LNCaP clone FGC (cell line): Measurements from ENCODE around the gene NDUFA1.
A peak's percentile ranks its signal among the peaks of the same experiment; 100 is the strongest.
"Not testable (repeated sequence)": the region's sequence is repeated elsewhere in the genome, so short reads cannot be mapped to it uniquely, and the experiment has no call there.

Experiments used
- DNase-seq: peaks from one replicate; pipeline ENCODE4 v3.0.0-alpha.2; 2011; ENCODE audit warnings: low read depth
- H3K4me3 ChIP-seq: 2 replicates; pipeline ENCODE4 v1.5.1; 2011; ENCODE audit warnings: mild to moderate bottlenecking, low read depth, low read length, control low read depth
- TF ChIP-seq, protein P1 (sequence below): IDR thresholded peaks from 2 replicates; pipeline ENCODE4 v1.5.1; 2012; ENCODE audit warnings: mild to moderate bottlenecking; ENCODE audit not compliant: control insufficient read depth, insufficient read depth; ENCODE audit errors: extremely low read depth

Gene NDUFA1

DNA sequence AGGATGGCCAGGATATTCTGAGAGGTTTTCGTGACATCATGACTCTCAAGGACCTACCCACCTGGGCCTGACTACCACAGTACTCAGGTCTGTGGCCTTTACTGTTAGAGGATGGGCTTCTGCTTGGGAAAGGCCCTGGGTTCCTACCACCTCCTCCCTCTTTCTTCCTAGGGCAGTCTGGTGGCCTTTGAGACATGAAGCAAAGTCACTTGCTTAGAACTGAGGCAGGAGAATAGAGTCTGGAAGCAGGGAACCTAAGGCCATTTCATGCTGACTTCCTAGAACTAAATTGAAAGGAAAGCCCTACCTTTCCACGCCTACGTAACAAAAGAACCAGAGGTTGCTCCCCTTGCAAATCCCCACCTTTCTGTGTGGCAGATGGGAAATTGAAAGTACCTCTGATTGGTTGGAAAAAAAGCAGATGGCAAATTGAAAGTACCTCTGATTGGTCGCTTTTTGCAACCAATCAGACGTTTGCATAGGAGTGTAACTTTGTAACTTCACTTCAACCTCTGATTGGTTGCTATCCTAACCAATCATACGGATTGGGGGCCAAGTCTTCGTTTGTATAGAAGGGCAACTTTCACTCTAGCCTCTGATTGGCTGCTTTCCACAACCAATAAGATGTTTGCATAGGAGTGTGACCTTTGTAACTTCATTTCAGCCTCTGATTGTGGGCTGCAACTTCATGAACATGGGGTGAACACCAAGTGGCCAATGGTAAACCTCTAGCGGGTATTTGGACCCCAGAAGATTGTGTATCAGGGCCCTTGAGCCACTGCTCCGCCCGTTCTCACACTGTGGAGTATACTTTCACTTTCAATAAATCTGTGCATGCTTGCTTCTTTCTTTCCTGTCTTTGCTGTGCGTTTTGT, 14.2 kb downstream of the NDUFA1 start:
- DNase-seq: no peak
- TF ChIP-seq, protein P1, sequence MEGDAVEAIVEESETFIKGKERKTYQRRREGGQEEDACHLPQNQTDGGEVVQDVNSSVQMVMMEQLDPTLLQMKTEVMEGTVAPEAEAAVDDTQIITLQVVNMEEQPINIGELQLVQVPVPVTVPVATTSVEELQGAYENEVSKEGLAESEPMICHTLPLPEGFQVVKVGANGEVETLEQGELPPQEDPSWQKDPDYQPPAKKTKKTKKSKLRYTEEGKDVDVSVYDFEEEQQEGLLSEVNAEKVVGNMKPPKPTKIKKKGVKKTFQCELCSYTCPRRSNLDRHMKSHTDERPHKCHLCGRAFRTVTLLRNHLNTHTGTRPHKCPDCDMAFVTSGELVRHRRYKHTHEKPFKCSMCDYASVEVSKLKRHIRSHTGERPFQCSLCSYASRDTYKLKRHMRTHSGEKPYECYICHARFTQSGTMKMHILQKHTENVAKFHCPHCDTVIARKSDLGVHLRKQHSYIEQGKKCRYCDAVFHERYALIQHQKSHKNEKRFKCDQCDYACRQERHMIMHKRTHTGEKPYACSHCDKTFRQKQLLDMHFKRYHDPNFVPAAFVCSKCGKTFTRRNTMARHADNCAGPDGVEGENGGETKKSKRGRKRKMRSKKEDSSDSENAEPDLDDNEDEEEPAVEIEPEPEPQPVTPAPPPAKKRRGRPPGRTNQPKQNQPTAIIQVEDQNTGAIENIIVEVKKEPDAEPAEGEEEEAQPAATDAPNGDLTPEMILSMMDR: no peak
- H3K4me3 ChIP-seq: no peak overlapping the region

DNA sequence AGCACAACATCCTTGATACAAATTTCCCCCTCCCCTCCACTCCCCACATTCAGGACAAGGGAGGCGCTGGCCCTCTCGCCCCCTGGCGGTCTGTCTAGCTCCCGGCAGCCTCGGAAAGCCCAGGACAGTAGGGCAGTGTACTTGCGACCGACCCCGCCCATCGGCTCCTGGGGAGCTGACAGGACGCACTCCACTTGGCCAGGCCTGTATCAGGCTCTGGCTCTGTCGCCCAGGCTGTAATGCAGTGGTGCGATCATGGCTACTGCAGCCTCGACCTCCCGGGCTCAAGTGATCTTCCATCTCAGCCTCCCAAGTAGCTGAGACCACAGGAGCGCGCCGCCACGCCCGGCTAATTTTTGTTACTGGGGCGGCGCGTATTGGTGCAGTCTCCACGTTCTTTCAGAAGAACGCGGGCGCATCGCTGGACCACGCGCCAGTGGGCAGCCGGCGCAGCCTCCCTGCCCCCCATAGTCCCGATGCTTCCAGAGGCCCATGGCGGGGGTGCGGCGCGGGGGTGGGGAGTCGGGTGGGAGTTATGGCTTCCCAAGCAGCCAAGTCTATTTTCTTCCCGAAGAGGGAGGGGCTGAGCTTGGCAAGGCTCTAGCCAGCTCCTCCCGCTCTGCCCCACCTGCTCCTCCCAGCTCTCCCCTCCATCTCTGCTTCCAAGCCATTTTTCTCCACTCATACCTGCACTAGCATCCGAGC, 16.2 kb downstream of the NDUFA1 start:
- H3K4me3 ChIP-seq: no peak overlapping the region
- DNase-seq: no peak
- TF ChIP-seq, protein P1: peak; percentile 23; the same call in 1 of the 2 replicates

DNA sequence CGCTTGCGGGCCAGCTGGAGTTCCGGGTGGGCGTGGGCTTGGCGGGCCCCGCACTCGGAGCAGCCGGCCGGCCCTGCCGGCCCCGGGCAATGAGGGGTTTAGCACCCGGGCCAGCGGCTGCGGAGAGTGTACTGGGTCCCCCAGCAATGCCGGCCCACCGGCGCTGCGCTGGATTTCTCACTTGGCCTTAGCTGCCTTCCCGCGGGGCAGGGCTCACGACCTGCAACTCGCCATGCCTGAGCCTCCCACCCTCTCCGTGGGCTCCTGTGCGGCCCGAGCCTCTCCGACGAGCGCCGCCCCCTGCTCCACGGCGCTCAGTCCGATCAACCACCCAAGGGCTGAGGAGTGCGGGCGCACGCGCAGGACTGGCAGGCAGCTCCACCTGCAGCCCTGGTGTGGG, 19.0 kb downstream of the NDUFA1 start:
- DNase-seq, H3K4me3 ChIP-seq: not testable (repeated sequence)

DNA sequence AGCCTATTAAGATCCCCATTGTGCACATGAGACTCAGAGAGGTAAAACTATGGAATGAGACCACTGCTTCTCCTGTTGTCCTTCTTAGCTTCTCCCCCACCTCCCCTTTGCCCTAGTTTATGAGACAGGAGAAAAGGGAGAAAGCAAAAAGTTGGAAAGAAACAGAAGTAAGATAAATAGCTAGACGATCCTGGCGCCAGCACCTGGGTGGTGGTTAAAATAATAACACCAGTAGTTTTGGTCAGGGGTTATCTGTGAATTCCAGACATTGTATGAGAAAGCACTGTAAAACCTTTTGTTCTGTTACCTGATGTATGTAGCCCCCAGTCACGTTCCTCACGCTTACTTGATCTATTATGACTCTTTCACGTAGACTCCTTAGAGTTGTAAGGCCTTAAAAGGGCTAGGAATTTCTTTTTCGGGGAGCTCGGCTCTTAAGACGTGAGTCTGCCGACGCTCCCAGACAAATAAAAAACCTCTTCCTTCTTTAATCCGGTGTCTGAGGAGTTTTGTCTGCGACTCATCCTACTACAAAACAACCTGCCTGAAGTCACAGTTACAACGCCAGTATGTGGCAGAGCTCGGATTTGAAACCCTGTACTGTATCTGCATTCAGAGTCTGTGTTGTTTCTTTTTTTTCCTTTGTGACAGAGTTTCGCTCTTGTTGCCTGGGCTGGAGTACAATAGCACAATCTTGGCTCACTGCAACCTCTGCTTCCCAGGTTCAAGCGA, 20.5 kb downstream of the NDUFA1 start:
- not testable (repeated sequence) for DNase-seq, H3K4me3 ChIP-seq

DNA sequence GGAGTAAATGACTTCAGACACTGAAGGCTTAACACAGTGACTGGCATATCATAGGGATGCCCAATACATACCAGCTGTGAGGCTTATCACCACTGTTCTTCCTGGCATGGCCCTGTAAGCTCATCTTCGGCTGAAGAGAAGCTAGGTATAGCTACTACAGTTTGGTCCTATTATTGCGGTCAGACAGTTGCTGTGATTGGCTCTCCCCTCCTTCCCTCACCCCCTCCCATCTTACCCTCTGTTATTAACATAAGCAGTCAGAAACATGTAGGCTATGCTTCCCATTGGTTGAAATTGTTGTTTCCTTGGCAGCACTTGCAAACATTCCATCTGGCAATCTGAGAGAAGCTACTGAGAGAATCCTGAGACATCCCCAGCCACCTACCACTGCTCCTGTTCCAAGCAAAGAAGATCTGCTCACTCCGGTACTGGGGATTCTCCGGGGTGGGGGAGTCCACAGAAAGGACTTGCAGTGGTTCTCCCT, 24.3 kb downstream of the NDUFA1 start, which contains the start of gene AKAP14:
Gene AKAP14 (plus strand): TSS at position 51 of the 484 bp plus-strand sequence. CDS start 7,331 bp downstream, outside the sequence.
- TF ChIP-seq, protein P1: no peak
- no peak for DNase-seq

DNA sequence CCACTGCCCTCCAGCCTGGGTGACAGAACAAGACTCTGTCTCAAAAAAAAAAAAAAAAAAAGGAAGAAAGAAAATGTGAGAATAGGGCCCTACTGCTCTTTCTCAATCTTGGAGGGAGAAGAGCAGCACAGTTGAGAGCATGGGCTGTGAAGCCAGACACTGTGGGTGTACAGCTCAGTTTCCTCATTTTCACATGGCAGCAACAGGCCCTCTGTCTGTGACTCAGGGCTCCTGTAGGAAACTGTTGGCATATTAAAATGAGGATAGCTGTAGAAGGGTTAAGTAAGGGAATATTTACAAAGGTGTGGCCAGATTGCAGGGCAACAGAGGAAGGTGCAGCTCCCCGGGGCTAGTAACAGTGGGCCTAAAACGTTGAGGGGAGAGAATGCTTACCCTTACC, 27.5 kb downstream of the NDUFA1 start:
- DNase-seq: no peak
- TF ChIP-seq, protein P1: no peak
- no peak overlapping the region for H3K4me3 ChIP-seq

More for the DNA sequence above, 24.3 kb downstream of the NDUFA1 start, which contains the start of gene AKAP14:
- no peak within 1 kb of the TSS for H3K4me3 ChIP-seq

DNA sequence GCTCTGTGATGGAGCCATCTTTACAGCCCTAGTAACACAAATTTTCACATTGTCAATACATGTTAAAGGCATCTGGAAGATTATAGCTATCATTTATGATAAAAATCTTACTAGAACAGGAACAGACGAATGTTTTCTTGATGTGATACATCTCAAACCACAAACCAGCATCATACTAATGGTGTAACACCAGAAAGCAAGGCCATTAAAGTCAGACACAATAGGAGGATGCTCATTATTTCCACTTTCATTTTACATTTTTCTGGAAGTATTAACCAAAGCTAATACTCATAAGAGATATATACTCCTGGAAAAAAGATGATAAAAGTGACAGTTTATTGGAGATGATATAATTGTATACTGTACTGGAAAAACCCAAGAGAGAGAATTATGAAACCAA, 29.3 kb downstream of the NDUFA1 start:
- no peak overlapping the region for H3K4me3 ChIP-seq
- no peak for DNase-seq
- TF ChIP-seq, protein P1: no peak
